GM18508 (cell line): ENCODE measurements around the gene SPOCK3.

Source experiments
- ATAC-seq: cut with Tn5 transposase; IDR thresholded peaks from one replicate; pipeline ENCODE4 v1.9.1; 2021; ENCODE audit warnings: moderate number of reproducible peaks; ENCODE audit not compliant: insufficient read depth, unreplicated experiment

SPOCK3 gene

GRCh38 chr4:167177925-167178324 lies 56.4 kb downstream of the SPOCK3 start:
- no peak for ATAC-seq

- ATAC-seq = no peak
These were observed 57.4 kb downstream of the SPOCK3 start for GRCh38 chr4:167176723-167177367.

- no peak for ATAC-seq
These were observed 62.4 kb downstream of the SPOCK3 start for GRCh38 chr4:167171928-167172327.

- ATAC-seq = no peak
These were observed 65.7 kb downstream of the SPOCK3 start for GRCh38 chr4:167168611-167169010.

- no peak for ATAC-seq
These were observed 83.7 kb downstream of the SPOCK3 start for GRCh38 chr4:167150587-167150986.

GRCh38 chr4:167144605-167145004 lies 89.7 kb downstream of the SPOCK3 start:
- no peak for ATAC-seq

- ATAC-seq = no peak
These were observed 91.3 kb downstream of the SPOCK3 start for GRCh38 chr4:167143018-167143417.

- ATAC-seq = no peak
These were observed 98.0 kb downstream of the SPOCK3 start for GRCh38 chr4:167136270-167136669.

- no peak for ATAC-seq
These were observed 105.1 kb downstream of the SPOCK3 start for GRCh38 chr4:167129146-167129545.

GRCh38 chr4:167119392-167119791 lies 114.9 kb downstream of the SPOCK3 start:
- no peak for ATAC-seq

- no peak for ATAC-seq
These were observed 117.0 kb downstream of the SPOCK3 start for GRCh38 chr4:167117273-167117672.

- ATAC-seq = no peak
These were observed 119.8 kb downstream of the SPOCK3 start for GRCh38 chr4:167114416-167114971.

GRCh38 chr4:167111622-167112021 lies 122.7 kb downstream of the SPOCK3 start:
- no peak for ATAC-seq

GRCh38 chr4:167111092-167111491 lies 123.2 kb downstream of the SPOCK3 start:
- ATAC-seq = no peak

- no peak for ATAC-seq
These were observed 124.4 kb downstream of the SPOCK3 start for GRCh38 chr4:167109859-167110258.

- ATAC-seq = no peak
These were observed 128.4 kb downstream of the SPOCK3 start for GRCh38 chr4:167105857-167106256.

- no peak for ATAC-seq
These were observed 131.8 kb downstream of the SPOCK3 start for GRCh38 chr4:167102475-167102874.

GRCh38 chr4:167101035-167101434 lies 133.3 kb downstream of the SPOCK3 start:
- no peak for ATAC-seq

GRCh38 chr4:167100120-167100519 lies 134.2 kb downstream of the SPOCK3 start:
- ATAC-seq = no peak

GRCh38 chr4:167088115-167088514 lies 146.2 kb downstream of the SPOCK3 start:
- ATAC-seq = peak; percentile 65

- no peak for ATAC-seq
These were observed 150.0 kb downstream of the SPOCK3 start for GRCh38 chr4:167084321-167084720.

GRCh38 chr4:167079762-167080161 lies 154.5 kb downstream of the SPOCK3 start:
- no peak for ATAC-seq
